Camera-type eye (tissue), 1 donor: ENCODE results near the gene NDRG2. TPM values are rescaled to one million over a fixed set of nuclear protein-coding genes. Genes with fewer than 3 reads are reported as not detected.

Experiments
- total RNA-seq: library from RNA; depleted of rRNA; stranded (reverse); fragments of >200 nt; gene quantifications from one replicate; pipeline ENCODE4 v1.2.3, GENCODE V29; 2014

The NDRG2 gene
- total RNA-seq: 113 TPM

DNA sequence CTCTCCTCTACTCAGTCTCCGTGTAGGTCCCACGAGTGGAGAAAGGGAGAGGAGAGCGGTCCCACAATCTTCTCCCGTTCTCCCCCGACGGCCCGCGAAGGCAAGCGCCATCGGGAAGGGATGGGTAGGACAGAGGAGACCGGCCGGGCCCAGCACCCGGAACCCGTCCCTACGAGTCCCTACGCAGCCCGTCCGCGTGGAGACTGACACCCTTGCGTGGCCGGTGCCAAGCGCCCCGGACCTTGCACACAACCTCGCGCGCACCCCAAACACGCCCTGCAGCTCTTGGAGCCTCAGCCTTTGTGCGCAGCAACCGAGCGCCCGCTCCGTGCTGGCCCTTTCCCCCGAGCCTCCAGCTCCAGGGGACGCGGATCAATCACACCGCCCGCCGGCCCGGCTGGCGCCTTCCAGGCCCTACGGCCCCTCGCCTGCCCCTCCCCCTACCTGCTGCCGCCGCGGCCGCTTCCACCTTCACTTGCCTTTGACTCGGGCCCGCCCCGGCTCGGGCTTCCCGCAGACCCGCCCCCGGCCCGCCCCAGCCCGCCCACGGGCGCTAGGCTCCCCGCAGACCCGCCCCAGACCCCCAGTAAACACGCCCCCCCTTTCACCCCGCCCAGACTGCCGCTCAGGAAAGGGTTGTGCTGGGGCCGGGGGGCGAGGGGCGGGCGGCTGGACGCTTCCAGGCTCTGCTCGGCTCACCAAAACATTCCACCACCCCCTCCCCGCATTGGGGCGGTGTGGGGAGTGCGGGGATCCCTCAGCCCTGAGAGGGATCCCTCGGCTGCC, at the start of gene NDRG2:
NDRG2 (minus strand) TSS at position 477 of the 786 bp plus-strand sequence. CDS start 1,746 bp downstream, outside the sequence.

DNA sequence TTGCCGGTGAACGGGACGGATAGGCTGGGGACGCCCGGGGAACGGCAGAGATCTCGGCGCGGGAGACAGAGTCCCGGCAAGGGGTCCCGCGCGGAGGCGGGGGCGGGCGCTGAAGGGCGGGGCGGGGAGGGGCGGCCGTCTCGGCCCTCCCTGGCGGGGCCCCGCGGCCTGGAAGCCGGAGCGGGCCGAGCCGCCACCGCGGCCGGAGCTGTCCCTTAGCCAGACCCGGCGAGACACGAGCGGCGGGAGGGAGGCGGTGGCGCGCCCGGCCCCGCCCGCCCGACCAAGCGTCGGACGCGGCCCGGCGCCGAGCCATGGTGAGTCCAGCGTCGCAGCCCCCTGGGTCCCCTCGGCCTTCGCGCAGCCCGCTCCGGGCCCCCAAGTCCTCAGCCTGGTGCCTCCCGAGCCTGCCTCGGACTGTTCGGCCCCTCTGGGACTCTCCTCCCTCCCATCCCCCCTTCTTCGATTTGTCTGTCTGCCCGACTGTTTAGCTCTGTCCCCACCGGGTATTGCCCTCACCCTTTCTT, 45.3 kb upstream of the NDRG2 start, which contains the start of gene ARHGEF40:
ARHGEF40 (plus strand) TSS at position 222 of the 527 bp plus-strand sequence; CDS start at position 315, 93 bp downstream.

DNA sequence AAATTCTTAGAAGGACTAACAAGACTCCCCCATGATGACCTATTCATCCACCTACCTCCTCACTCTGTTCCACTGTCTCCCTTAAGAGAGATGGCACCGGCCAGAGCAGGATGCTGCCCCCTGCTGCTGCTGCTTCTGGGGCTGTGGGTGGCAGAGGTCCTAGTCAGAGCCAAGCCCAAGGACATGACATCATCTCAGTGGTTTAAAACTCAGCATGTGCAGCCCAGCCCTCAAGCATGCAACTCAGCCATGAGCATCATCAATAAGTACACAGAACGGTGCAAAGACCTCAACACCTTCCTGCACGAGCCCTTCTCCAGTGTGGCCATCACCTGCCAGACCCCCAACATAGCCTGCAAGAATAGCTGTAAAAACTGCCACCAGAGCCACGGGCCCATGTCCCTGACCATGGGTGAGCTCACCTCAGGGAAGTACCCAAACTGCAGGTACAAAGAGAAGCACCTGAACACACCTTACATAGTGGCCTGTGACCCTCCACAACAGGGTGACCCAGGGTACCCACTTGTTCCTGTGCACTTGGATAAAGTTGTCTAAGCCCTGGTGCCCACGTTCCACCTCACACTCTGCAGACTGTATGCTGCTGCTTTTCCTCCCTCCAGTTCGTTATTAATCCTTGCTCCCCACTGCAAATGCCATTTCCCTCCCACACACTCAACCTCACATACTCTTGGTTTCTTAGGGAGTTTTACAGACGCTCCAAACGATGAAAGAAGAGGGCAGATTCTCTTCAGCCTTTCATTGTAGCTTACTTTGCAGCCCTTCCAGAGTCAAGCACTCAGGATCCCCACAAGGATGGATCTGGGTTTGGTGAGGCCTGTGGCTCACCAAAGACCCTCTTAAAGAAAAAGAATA, 33.2 kb upstream of the NDRG2 start, which contains the start of gene RNASE8:
RNASE8 (plus strand) TSS at position 20 of the 873 bp plus-strand sequence; CDS start at position 91, 71 bp downstream.

DNA sequence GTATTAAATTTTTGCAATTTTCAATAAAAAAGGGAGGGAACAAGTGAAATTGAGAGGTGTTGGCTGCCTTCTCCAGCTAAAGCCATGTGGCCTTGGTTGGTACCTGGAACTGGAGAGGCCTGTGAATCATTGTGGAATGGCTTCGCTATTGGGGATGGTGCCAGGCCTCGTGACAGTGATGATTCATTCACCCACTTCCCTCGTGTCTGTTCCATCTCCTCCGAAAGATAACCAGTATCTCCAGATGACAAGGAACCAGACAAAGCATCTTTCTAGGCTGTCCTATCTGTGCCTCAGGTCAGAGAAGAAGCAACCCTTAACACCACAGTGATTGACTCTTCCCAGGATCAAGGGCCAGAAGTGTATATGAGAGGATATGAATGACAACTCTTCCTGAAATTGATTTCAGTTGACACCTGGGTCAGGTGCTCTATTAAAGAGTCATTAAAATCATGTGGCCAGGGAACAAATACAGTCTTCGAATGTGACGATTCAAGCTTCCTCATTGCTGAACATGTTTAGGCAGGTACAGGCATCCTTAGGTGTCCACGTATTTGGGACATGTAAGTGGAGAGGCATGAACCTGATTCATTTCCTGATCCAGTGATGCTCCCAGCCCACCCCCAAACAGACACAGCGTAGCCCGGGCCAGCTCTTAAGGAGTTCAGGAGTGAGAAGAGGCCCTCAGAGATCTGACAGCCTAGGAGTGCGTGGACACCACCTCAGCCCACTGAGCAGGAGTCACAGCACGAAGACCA, 17.0 kb upstream of the NDRG2 start, which contains the start of gene RNASE7:
RNASE7 (plus strand) TSS at position 687 of the 758 bp plus-strand sequence. CDS start 631 bp downstream, outside the sequence.

DNA sequence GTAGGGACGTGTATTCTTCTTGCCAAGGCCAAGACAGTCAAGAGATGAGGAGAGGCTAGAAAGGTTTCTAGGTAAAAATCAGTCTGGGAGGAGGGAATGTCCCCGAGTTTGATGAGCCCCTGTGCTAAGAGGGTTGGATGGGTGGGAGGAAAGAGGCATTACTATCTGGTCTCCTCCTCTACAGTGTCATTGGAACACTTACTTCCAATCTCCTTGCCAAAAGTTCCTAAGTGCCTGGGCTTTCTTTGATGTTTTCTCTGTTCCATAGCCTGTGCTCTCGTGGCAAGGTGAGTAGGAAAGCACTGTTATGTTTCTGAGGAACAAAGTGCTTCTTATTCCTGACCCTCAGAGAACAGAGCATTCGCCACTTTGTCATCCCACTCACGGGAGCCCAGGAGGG, 9.8 kb upstream of the NDRG2 start, which contains the start of gene RNASE13:
RNASE13 (minus strand) TSS at position 101 of the 400 bp plus-strand sequence. CDS start 519 bp downstream, outside the sequence.

DNA sequence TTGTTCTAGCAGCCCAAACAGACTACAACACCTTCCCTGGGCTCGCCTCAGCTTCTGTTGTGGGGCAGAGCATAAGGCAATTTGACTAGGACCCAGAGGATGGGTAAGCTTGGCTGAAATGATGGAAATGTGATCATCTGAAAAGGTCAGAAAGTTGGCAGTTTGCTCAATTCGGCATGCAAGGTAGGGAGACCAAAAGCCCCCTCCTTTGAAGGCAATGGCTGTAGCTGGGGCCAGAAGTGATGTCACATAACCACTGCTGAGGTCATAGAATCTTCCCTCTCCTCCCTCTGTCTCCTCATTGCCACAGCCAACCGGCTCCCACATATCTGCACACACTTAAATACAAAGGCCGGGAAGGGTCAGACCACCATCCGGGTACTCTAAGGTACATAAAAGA, 5.1 kb upstream of the NDRG2 start, which contains the start of gene TPPP2:
TPPP2 (plus strand) TSS at position 301 of the 400 bp plus-strand sequence. CDS start 365 bp downstream, outside the sequence.

DNA sequence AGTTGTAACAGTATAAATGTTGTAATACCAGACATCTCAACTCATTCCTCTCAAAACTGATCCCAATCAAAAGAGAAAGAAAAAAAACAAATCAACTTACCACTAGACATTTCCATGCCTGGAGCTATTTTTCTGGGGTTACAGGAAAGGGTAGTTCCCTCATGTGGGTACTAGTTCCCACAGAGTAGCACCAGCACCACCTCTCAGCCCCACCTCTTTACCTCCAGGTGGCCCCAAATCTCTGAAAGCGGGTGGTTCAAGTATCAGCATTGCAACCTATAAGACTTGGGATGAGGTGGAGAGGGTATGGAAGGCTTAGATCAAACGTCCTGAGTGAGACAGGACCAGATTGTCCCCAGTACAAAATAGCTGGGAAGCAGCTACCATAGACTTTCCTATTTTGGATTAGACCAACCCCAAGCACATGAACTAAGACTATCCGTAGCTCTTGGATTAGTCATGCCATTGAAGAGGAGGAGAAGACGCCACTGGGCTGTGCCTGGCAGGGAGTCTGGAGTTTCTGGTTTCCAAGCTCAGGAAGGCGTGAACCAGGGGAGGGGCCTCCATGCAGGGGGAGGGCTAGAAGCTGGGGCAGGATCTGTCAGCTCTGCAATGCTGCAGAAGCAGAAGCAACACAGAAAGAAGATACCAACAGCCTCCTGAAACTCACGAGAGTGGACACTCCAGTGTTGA, 26.0 kb downstream of the NDRG2 start, which contains the start of gene SLC39A2:
SLC39A2 (plus strand) TSS at position 620 of the 693 bp plus-strand sequence. CDS start 154 bp downstream, outside the sequence.

DNA sequence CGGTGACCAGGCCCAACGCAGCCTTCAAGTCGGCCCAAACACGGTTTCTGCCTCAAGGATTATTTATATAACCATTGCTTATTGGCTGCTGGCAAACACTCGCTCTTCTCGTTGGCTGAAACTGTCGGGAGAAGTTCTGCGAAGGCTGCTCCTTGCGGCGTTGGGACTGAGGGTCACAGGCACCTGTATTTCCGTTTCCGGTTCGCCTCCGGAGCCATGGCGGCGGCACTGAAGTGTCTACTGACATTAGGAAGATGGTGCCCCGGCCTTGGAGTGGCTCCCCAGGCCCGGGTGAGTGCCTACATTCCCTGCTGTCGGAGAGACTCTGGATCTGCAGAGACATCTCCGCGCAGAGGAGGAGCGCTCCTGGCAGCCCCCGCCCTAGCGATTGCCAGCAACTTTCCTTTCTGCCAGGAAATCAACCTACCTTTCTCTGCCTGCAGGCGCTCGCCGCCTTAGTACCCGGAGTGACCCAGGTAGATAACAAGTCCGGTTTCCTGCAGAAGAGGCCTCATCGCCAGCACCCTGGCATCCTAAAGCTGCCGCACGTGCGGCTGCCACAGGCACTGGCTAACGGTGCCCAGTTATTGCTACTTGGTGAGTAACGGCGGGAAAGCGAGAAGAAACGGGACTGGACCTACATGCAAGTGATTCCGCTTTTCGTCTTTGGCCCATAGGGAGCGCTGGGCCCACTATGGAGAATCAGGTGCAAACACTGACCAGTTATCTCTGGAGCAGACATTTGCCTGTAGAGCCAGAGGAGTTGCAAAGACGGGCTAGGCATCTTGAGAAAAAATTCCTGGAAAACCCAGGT, 34.9 kb downstream of the NDRG2 start, which contains the start of gene METTL17:
METTL17 (plus strand) TSS at position 194 of the 814 bp plus-strand sequence; CDS start at position 217, 23 bp downstream.

Other genes starting within 250 kb of the NDRG2 start
- 1.0 TPM for gene RNASE6, start 243.8 kb downstream of the NDRG2 start, total RNA-seq
- gene RNASE1, start 222.2 kb downstream of the NDRG2 start, total RNA-seq: 65.1 TPM
- not detected for gene RNASE3, start 133.7 kb downstream of the NDRG2 start, total RNA-seq
- not detected for gene RNASE2, start 69.6 kb downstream of the NDRG2 start, total RNA-seq
- 78.3 TPM for gene METTL17, start 35.1 kb downstream of the NDRG2 start, total RNA-seq
- gene SLC39A2, start 25.8 kb downstream of the NDRG2 start, total RNA-seq: 0.49 TPM
- not detected for gene TPPP2, start 5.2 kb upstream of the NDRG2 start, total RNA-seq
- not detected for gene RNASE13, start 9.7 kb upstream of the NDRG2 start, total RNA-seq
- 0.55 TPM for gene RNASE7, start 17.3 kb upstream of the NDRG2 start, total RNA-seq
- gene RNASE8, start 32.8 kb upstream of the NDRG2 start, total RNA-seq: not detected
- 80.2 TPM for gene ARHGEF40, start 45.2 kb upstream of the NDRG2 start, total RNA-seq
- gene ZNF219, start 73.6 kb upstream of the NDRG2 start, total RNA-seq: 32.1 TPM
- gene TMEM253, start 76.0 kb upstream of the NDRG2 start, total RNA-seq: not detected
- not detected for gene OR5AU1, start 131.0 kb upstream of the NDRG2 start, total RNA-seq
- gene HNRNPC, start 244.4 kb upstream of the NDRG2 start, total RNA-seq: 598 TPM